NT2/D1 (cell line): ENCODE results near the gene CRACDL.

Source experiments
- DNase-seq: peaks from one replicate; pipeline ENCODE4 v3.0.0-alpha.2; 2011; ENCODE audit warnings: low read depth, low spot score
- H3K27me3 ChIP-seq: 2 replicates; pipeline ENCODE4 v1.6.0; 2011; ENCODE audit warnings: mild to moderate bottlenecking; ENCODE audit not compliant: insufficient read length, insufficient read depth
- H3K36me3 ChIP-seq: 2 replicates; pipeline ENCODE4 v1.6.1; 2011; ENCODE audit warnings: mild to moderate bottlenecking, low read length, mixed read lengths; ENCODE audit not compliant: insufficient read depth, insufficient read length
- H3K4me1 ChIP-seq: 2 replicates; pipeline ENCODE4 v1.5.1; 2011; ENCODE audit not compliant: insufficient read depth, insufficient read length
- H3K4me3 ChIP-seq: 2 replicates; pipeline ENCODE4 v1.5.1; 2011; ENCODE audit warnings: low read depth; ENCODE audit not compliant: insufficient read length
- H3K9ac ChIP-seq: 2 replicates; pipeline ENCODE4 v1.6.0; 2011; ENCODE audit warnings: low read depth; ENCODE audit not compliant: insufficient read length
- H3K9me3 ChIP-seq: 2 replicates; pipeline ENCODE4 v1.5.1; 2011; ENCODE audit warnings: mild to moderate bottlenecking, low read length; ENCODE audit not compliant: insufficient read depth
- SUZ12 ChIP-seq: IDR thresholded peaks from 2 replicates; pipeline ENCODE4 v1.6.1; 2011; ENCODE audit not compliant: insufficient read length, insufficient read depth; ENCODE audit errors: extremely low read depth
- YY1 ChIP-seq: IDR thresholded peaks from 2 replicates; pipeline ENCODE4 v1.6.1; 2011; ENCODE audit not compliant: insufficient read length, insufficient read depth
- ZNF274 ChIP-seq: IDR thresholded peaks from 2 replicates; pipeline ENCODE4 v1.6.1; 2011; ENCODE audit warnings: mild to moderate bottlenecking, low read depth, low read length

The CRACDL gene

GRCh38 chr2:98891591-98891990 lies 44.4 kb downstream of the CRACDL start:
- H3K4me3 ChIP-seq: no peak overlapping the region
- TF ChIP-seq ZNF274 (no peak), SUZ12 (no peak), YY1 (no peak)
- H3K9me3 ChIP-seq: peaks cover 17% of the 10 kb centered on the region
- H3K9ac ChIP-seq: no peak overlapping the region
- peaks cover 2% of the 10 kb centered on the region for H3K4me1 ChIP-seq
- no peaks in the 10 kb centered on the region for H3K27me3 ChIP-seq
- no peaks in the 10 kb centered on the region for H3K36me3 ChIP-seq
- no peak for DNase-seq

- Histone ChIP-seq H3K27me3 (no peaks in the 10 kb centered on the region), H3K9me3 (peaks cover 27% of the 10 kb centered on the region), H3K4me3 (no peak overlapping the region), H3K4me1 (no peaks in the 10 kb centered on the region), H3K36me3 (no peaks in the 10 kb centered on the region), H3K9ac (no peak overlapping the region)
- no peak for DNase-seq
- TF ChIP-seq YY1: no peak
- no peak for TF ChIP-seq ZNF274
- no peak for TF ChIP-seq SUZ12
Measured at GRCh38 chr2:98886066-98886554, 49.9 kb downstream of the CRACDL start.

- H3K4me1 ChIP-seq: no peaks in the 10 kb centered on the region
- no peak overlapping the region for H3K9ac ChIP-seq
Measured at GRCh38 chr2:98884658-98885057, 51.4 kb downstream of the CRACDL start.

GRCh38 chr2:98883780-98884211 lies 52.2 kb downstream of the CRACDL start:
- H3K9ac ChIP-seq: no peak overlapping the region
- no peaks in the 10 kb centered on the region for H3K36me3 ChIP-seq
- no peak overlapping the region for H3K4me3 ChIP-seq
- no peaks in the 10 kb centered on the region for H3K27me3 ChIP-seq
- H3K9me3 ChIP-seq: peaks cover 27% of the 10 kb centered on the region
- no peaks in the 10 kb centered on the region for H3K4me1 ChIP-seq
- DNase-seq: no peak
- TF ChIP-seq SUZ12: no peak
- TF ChIP-seq ZNF274: no peak
- TF ChIP-seq YY1: no peak

More at GRCh38 chr2:98884658-98885057, 51.4 kb downstream of the CRACDL start:
- no peak for TF ChIP-seq ZNF274
- no peak for TF ChIP-seq YY1
- TF ChIP-seq SUZ12: no peak
- no peaks in the 10 kb centered on the region for H3K36me3 ChIP-seq
- no peak overlapping the region for H3K4me3 ChIP-seq
- peaks cover 27% of the 10 kb centered on the region for H3K9me3 ChIP-seq
- no peak for DNase-seq
- H3K27me3 ChIP-seq: no peaks in the 10 kb centered on the region

- no peaks in the 10 kb centered on the region for H3K27me3 ChIP-seq
- no peak overlapping the region for H3K9ac ChIP-seq
- no peaks in the 10 kb centered on the region for H3K36me3 ChIP-seq
- H3K4me1 ChIP-seq: no peaks in the 10 kb centered on the region
- TF ChIP-seq YY1 (no peak), SUZ12 (no peak), ZNF274 (no peak)
- no peak overlapping the region for H3K4me3 ChIP-seq
- no peak for DNase-seq
- H3K9me3 ChIP-seq: peaks cover 23% of the 10 kb centered on the region
Measured at GRCh38 chr2:98882971-98883779, 52.9 kb downstream of the CRACDL start.

- TF ChIP-seq ZNF274 (no peak), YY1 (no peak)
- Histone ChIP-seq H3K4me1 (no peaks in the 10 kb centered on the region), H3K9ac (no peak overlapping the region), H3K9me3 (peaks cover 18% of the 10 kb centered on the region), H3K4me3 (no peak overlapping the region), H3K27me3 (no peaks in the 10 kb centered on the region), H3K36me3 (no peaks in the 10 kb centered on the region)
- no peak for DNase-seq
Measured at GRCh38 chr2:98882368-98882767, 53.7 kb downstream of the CRACDL start.

GRCh38 chr2:98881153-98881650 lies 54.8 kb downstream of the CRACDL start:
- no peak for DNase-seq
- no peak overlapping the region for H3K4me3 ChIP-seq
- H3K9me3 ChIP-seq: peaks cover 6% of the 10 kb centered on the region
- H3K4me1 ChIP-seq: no peaks in the 10 kb centered on the region
- H3K36me3 ChIP-seq: no peaks in the 10 kb centered on the region
- TF ChIP-seq YY1: no peak
- TF ChIP-seq SUZ12: no peak
- TF ChIP-seq ZNF274: no peak
- H3K9ac ChIP-seq: no peak overlapping the region
- no peaks in the 10 kb centered on the region for H3K27me3 ChIP-seq
